Upper lobe of left lung (tissue), 6 donors: Measurements from ENCODE around the gene GPR62. TPM values are rescaled to one million over a fixed set of nuclear protein-coding genes. Genes with fewer than 3 reads are reported as not detected.
A peak's percentile ranks its signal among the peaks of the same experiment; 100 is the strongest.
"Not testable (repeated sequence)": the region's sequence is repeated elsewhere in the genome, so short reads cannot be mapped to it uniquely, and the experiment has no call there.

Experiments
- ATAC-seq, 2 donors: fragments of 200-7000 bp; cut with Tn5 transposase; one replicate each; pipeline ENCODE4 v1.9.1; 2022; ENCODE audit warnings: mild to moderate bottlenecking in 2 of 2, moderate library complexity in 2 of 2; ENCODE audit not compliant: low FRiP score in 2 of 2
- DNase-seq, 2 donors: peaks; one replicate each; pipeline ENCODE4 v3.0.0-alpha.2; 2019 to 2020
- H3K27ac ChIP-seq, 4 donors: fragments of 200-600 bp; sonication (generic); one replicate each; pipeline ENCODE4 v1.5.1; 2016 to 2019
- H3K27me3 ChIP-seq, 4 donors: fragments of 200-600 bp; sonication (generic); one replicate each; pipeline ENCODE4 v1.5.1; 2017 to 2019
- H3K36me3 ChIP-seq, 4 donors: fragments of 200-600 bp; sonication (generic); one replicate each; pipeline ENCODE4 v1.5.1; 2016 to 2019
- H3K4me1 ChIP-seq, 4 donors: fragments of 200-600 bp; sonication (generic); one replicate each; pipeline ENCODE4 v1.5.1; 2018 to 2019
- H3K4me3 ChIP-seq, 4 donors: fragments of 200-600 bp; sonication (generic); one replicate each; pipeline ENCODE4 v1.5.1; 2017 to 2019; ENCODE audit warnings: mild to moderate bottlenecking in 2 of 4, moderate library complexity in 1 of 4
- H3K9me3 ChIP-seq, 4 donors: fragments of 200-600 bp; sonication (generic); one replicate each; pipeline ENCODE4 v1.5.1; 2018 to 2019
- CTCF ChIP-seq, 6 experiments: fragments of 450-650 bp in 4 of 6; fragments of 200-600 bp in 2 of 6; sonication (generic) in 2 of 6; IDR thresholded peaks; one replicate each; pipeline ENCODE4 v1.5.1; 2016 to 2019; ENCODE audit warnings: antibody characterized with exemption in 6 of 6
- EP300 ChIP-seq, 4 donors: sonication (generic); formaldehyde crosslinking; IDR thresholded peaks; one replicate each; pipeline ENCODE4 v1.5.1; 2017; ENCODE audit warnings: antibody characterized with exemption in 4 of 4, control low read depth in 2 of 4
- POLR2A ChIP-seq, 4 donors: fragments of 450-650 bp; IDR thresholded peaks; one replicate each; pipeline ENCODE4 v1.5.1; 2016 to 2017; ENCODE audit warnings: antibody characterized with exemption in 4 of 4, mild to moderate bottlenecking in 2 of 4
- POLR2AphosphoS5 ChIP-seq, 2 donors: sonication (generic); formaldehyde crosslinking; IDR thresholded peaks; one replicate each; pipeline ENCODE4 v1.5.1; 2017; ENCODE audit warnings: antibody characterized with exemption in 2 of 2
- whole genome bisulfite sequencing, 2 donors: methylation state at CpG; one replicate each; pipeline ENCODE4 v1.1.5; 2017 to 2018; 5-methylcytosine and 5-hydroxymethylcytosine counted together
- total RNA-seq, 6 donors: library from RNA; depleted of rRNA in 4 of 6; stranded (reverse); fragments of >200 nt in 4 of 6; gene quantifications; one replicate each; pipeline versions ENCODE4 v1.1.0 to v1.2.1, GENCODE V29; 2016 to 2021
- donor health status: DM: no; HTN: no; CAD: no; lungs with moderate emphysema.
- donor health status: DM: no; HTN: yes; CAD: no; lungs with severe emphysema.

Gene GPR62
- total RNA-seq, 6 donors from 2014 or later, result not detected

GRCh38 chr3:51928438-51928837, 26.7 kb upstream of the GPR62 start:
- Histone ChIP-seq H3K9me3 (no peaks in the 10 kb centered on the region), H3K27ac (no peak overlapping the region), H3K36me3 (peaks cover 7 to 16% (median 12%) of the 10 kb centered on the region in 4 donors), H3K4me3 (no peak overlapping the region), H3K27me3 (no peaks in the 10 kb centered on the region), H3K4me1 (no peaks in the 10 kb centered on the region)
- TF ChIP-seq CTCF (IDR thresholded peaks at IDR 0.05), result no peak
- TF ChIP-seq POLR2AphosphoS5 (IDR thresholded peaks at IDR 0.05), result no peak
- no peak for TF ChIP-seq EP300 (IDR thresholded peaks at IDR 0.05)
- TF ChIP-seq POLR2A (IDR thresholded peaks at IDR 0.05), result no peak
- no peak for DNase-seq
- peak; percentile 8 to 58 for ATAC-seq
- 93 to 97% methylated on average over 6 to 7 of the region's 7 CpGs for WGBS, 2 donors

GRCh38 chr3:51928981-51929380, 26.2 kb upstream of the GPR62 start:
- H3K27ac ChIP-seq, H3K27me3 ChIP-seq, H3K4me1 ChIP-seq, H3K4me3 ChIP-seq, H3K9me3 ChIP-seq, DNase-seq, ATAC-seq: not testable (repeated sequence)
- H3K36me3 ChIP-seq, result peaks cover 7 to 21% (median 18%) of the 10 kb centered on the region in 4 donors
- WGBS, 2 donors, result 87 to 88% methylated on average over 3 of the region's 3 CpGs

GRCh38 chr3:51929420-51930003, 25.7 kb upstream of the GPR62 start:
- no peaks in the 10 kb centered on the region for H3K4me1 ChIP-seq
- H3K9me3 ChIP-seq, result no peaks in the 10 kb centered on the region
- H3K36me3 ChIP-seq, result peaks cover 9 to 27% (median 23%) of the 10 kb centered on the region in 4 donors
- H3K4me3 ChIP-seq, result no peak overlapping the region
- H3K27me3 ChIP-seq, result no peaks in the 10 kb centered on the region
- H3K27ac ChIP-seq, result no peak overlapping the region
- 81 to 82% methylated on average over 5 of the region's 5 CpGs for WGBS, 2 donors
- ATAC-seq (peak in 1 of 2 donors; percentile 33), DNase-seq (no peak)
- TF ChIP-seq POLR2A (IDR thresholded peaks at IDR 0.05) (no peak), CTCF (IDR thresholded peaks at IDR 0.05) (no peak), POLR2AphosphoS5 (IDR thresholded peaks at IDR 0.05) (no peak), EP300 (IDR thresholded peaks at IDR 0.05) (no peak)

GRCh38 chr3:51930439-51930838, 24.7 kb upstream of the GPR62 start:
- H3K4me1 ChIP-seq, result no peaks in the 10 kb centered on the region
- no peaks in the 10 kb centered on the region for H3K27me3 ChIP-seq
- 82 to 100% methylated on average over 1 of the region's 1 CpG for WGBS, 2 donors
- H3K27ac ChIP-seq, result no peak overlapping the region
- ATAC-seq (no peak), DNase-seq (no peak)
- peaks cover 15 to 36% (median 32%) of the 10 kb centered on the region in 4 donors for H3K36me3 ChIP-seq
- H3K4me3 ChIP-seq, result no peak overlapping the region
- H3K9me3 ChIP-seq, result no peaks in the 10 kb centered on the region
- TF ChIP-seq POLR2AphosphoS5 (IDR thresholded peaks at IDR 0.05), result no peak
- no peak for TF ChIP-seq EP300 (IDR thresholded peaks at IDR 0.05)
- no peak for TF ChIP-seq POLR2A (IDR thresholded peaks at IDR 0.05)
- no peak for TF ChIP-seq CTCF (IDR thresholded peaks at IDR 0.05)

GRCh38 chr3:51931756-51932155, 23.4 kb upstream of the GPR62 start:
- peaks cover 28 to 49% (median 44%) of the 10 kb centered on the region in 4 donors for H3K36me3 ChIP-seq
- ATAC-seq (no peak), DNase-seq (no peak)
- H3K9me3 ChIP-seq, result no peaks in the 10 kb centered on the region
- 91 to 95% methylated on average over 6 of the region's 6 CpGs for WGBS, 2 donors
- H3K27ac ChIP-seq, result no peak overlapping the region
- H3K27me3 ChIP-seq, result no peaks in the 10 kb centered on the region
- no peaks in the 10 kb centered on the region for H3K4me1 ChIP-seq
- TF ChIP-seq EP300 (IDR thresholded peaks at IDR 0.05) (no peak), CTCF (IDR thresholded peaks at IDR 0.05) (no peak), POLR2A (IDR thresholded peaks at IDR 0.05) (no peak), POLR2AphosphoS5 (IDR thresholded peaks at IDR 0.05) (no peak)
- no peak overlapping the region for H3K4me3 ChIP-seq
